Neutrophil (primary cell): ENCODE results near the gene IDI1.
"Not testable (repeated sequence)": the region's sequence is repeated elsewhere in the genome, so short reads cannot be mapped to it uniquely, and the experiment has no call there.

Experiments used
- H3K27ac ChIP-seq: fragments of 200-600 bp; sonication (generic); 2 replicates; pipeline ENCODE4 v1.5.1; 2016; ENCODE audit warnings: mild to moderate bottlenecking, moderate library complexity
- H3K27me3 ChIP-seq: fragments of 200-600 bp; sonication (generic); 2 replicates; pipeline ENCODE4 v1.6.0; 2016; ENCODE audit warnings: mild to moderate bottlenecking
- H3K36me3 ChIP-seq: fragments of 200-600 bp; sonication (generic); 2 replicates; pipeline ENCODE4 v1.5.1; 2017
- H3K4me1 ChIP-seq, 2 experiments: fragments of 200-600 bp in 1 of 2; sonication (generic) in 1 of 2; 1 replicate in 1 of 2; 2 replicates in 1 of 2; pipeline versions ENCODE4 v1.5.1 to v1.6.1; 2013 to 2016; ENCODE audit warnings: low read depth in 1 of 2, low read length in 1 of 2, mild to moderate bottlenecking in 1 of 2, moderate library complexity in 1 of 2; ENCODE audit not compliant: control insufficient read depth in 1 of 2, insufficient read depth in 1 of 2
- H3K4me3 ChIP-seq, 2 experiments: fragments of 200-600 bp in 1 of 2; sonication (generic) in 1 of 2; 1 replicate in 1 of 2; 2 replicates in 1 of 2; pipeline ENCODE4 v1.5.1; 2013 to 2016; ENCODE audit warnings: low read depth in 1 of 2, low read length in 1 of 2, mild to moderate bottlenecking in 1 of 2, moderate library complexity in 1 of 2
- H3K9me3 ChIP-seq: fragments of 200-600 bp; sonication (generic); 2 replicates; pipeline ENCODE4 v1.5.1; 2016
- CTCF ChIP-seq: fragments of 200-600 bp; sonication (generic); IDR thresholded peaks from 2 replicates; pipeline ENCODE4 v1.5.1; 2016; ENCODE audit warnings: antibody characterized with exemption

The IDI1 gene

GRCh38 chr10:1011696-1012095, 37.2 kb downstream of the IDI1 start:
- peaks cover 71% of the 10 kb centered on the region for H3K36me3 ChIP-seq
- no peak for TF ChIP-seq CTCF

DNA sequence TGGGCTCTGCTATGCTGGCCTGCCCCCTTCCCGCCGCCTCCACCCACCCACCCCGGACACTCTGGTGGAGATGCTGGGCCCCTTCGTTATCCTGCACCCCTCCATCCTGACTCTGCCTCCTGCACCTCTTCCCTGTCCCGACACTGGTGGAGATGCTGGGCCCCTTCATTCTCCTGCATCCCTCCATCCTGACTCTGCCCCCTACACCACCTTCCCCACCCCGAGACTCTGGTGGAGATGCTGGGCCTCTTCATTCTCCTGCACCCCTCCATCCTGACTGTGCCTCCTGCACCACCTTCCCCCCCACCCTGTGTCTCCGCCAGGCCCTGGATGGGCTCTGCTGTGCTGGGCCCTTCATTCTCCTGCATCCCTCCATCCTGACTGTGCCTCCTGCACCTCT, 38.2 kb downstream of the IDI1 start:
- H3K27ac ChIP-seq = no peak overlapping the region
- H3K4me1 ChIP-seq = no peaks in the 10 kb centered on the region
- H3K36me3 ChIP-seq = peaks cover 71% of the 10 kb centered on the region
- no peak for TF ChIP-seq CTCF
- no peaks in the 10 kb centered on the region for H3K9me3 ChIP-seq
- no peak overlapping the region for H3K4me3 ChIP-seq
- no peaks in the 10 kb centered on the region for H3K27me3 ChIP-seq

More at GRCh38 chr10:1011696-1012095, 37.2 kb downstream of the IDI1 start:
- no peak overlapping the region for H3K4me3 ChIP-seq
- no peaks in the 10 kb centered on the region for H3K27me3 ChIP-seq
- no peaks in the 10 kb centered on the region for H3K4me1 ChIP-seq
- no peaks in the 10 kb centered on the region for H3K9me3 ChIP-seq
- H3K27ac ChIP-seq = no peak overlapping the region

GRCh38 chr10:1009947-1010346, 39.0 kb downstream of the IDI1 start:
- H3K27me3 ChIP-seq, H3K4me3 ChIP-seq, H3K27ac ChIP-seq, H3K4me1 ChIP-seq, H3K9me3 ChIP-seq: not testable (repeated sequence)
- H3K36me3 ChIP-seq = peaks cover 77% of the 10 kb centered on the region

DNA sequence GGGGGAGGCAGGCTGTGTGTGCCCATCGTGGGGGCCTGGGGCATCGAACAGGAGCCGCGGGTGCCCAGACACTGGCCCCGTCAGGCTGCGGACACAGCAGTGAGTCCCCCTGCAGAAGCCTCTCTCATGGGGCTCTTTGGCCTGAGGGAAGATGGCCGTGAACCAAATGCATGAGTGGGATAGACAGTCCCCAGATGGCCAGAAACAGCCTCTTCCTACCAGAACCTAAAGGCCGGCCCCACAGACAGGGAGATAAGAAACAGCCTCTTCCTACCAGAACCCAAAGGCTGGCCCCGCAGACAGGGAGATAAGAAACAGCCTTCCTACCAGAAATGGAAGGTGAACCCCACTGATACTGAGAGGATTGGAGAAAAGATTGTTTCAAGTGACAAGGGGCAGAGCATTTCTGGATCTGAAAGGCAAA, 39.8 kb downstream of the IDI1 start:
- Histone ChIP-seq H3K36me3 (peaks cover 81% of the 10 kb centered on the region), H3K4me1 (no peaks in the 10 kb centered on the region), H3K27ac (no peak overlapping the region), H3K9me3 (no peaks in the 10 kb centered on the region), H3K27me3 (no peaks in the 10 kb centered on the region), H3K4me3 (no peak overlapping the region)
- no peak for TF ChIP-seq CTCF

- no peaks in the 10 kb centered on the region for H3K27me3 ChIP-seq
- no peaks in the 10 kb centered on the region for H3K4me1 ChIP-seq
These were observed 41.3 kb downstream of the IDI1 start for GRCh38 chr10:1007583-1007982.

GRCh38 chr10:1006573-1006972, 42.3 kb downstream of the IDI1 start:
- Histone ChIP-seq H3K36me3 (peaks cover 74% of the 10 kb centered on the region), H3K27ac (no peak overlapping the region), H3K9me3 (no peaks in the 10 kb centered on the region), H3K4me3 (no peak overlapping the region), H3K27me3 (no peaks in the 10 kb centered on the region), H3K4me1 (no peaks in the 10 kb centered on the region)
- TF ChIP-seq CTCF = no peak

More at GRCh38 chr10:1007583-1007982, 41.3 kb downstream of the IDI1 start:
- TF ChIP-seq CTCF = no peak
- Histone ChIP-seq H3K4me3 (no peak overlapping the region), H3K9me3 (no peaks in the 10 kb centered on the region), H3K36me3 (peaks cover 81% of the 10 kb centered on the region), H3K27ac (no peak overlapping the region)
